AG04450 (cell line): ENCODE data around the gene GOPC. TPM values are rescaled to one million over a fixed set of nuclear protein-coding genes. Genes with fewer than 3 reads are reported as not detected.

Experiments
- CTCF ChIA-PET: fragments of 300-600, 350-600 bp; formaldehyde crosslinking; extraction: SDS; loops from one replicate; lab custom pipeline; 2022; ENCODE audit warnings: antibody characterized with exemption, inconsistent platforms; lab: Charles Lee
- POLR2A ChIA-PET: fragments of 350-600 bp; formaldehyde crosslinking; extraction: SDS; loops from one replicate; lab custom pipeline; 2021; ENCODE audit warnings: antibody characterized with exemption, inconsistent platforms; lab: Yijun Ruan, JAX
- DNase-seq: peaks from one replicate; pipeline ENCODE4 v3.0.0-alpha.2; 2011; ENCODE audit warnings: low read depth, low spot score
- H3K27ac ChIP-seq: one replicate; pipeline ENCODE4 v1.5.1; 2012; ENCODE audit warnings: low read depth, low read length, control low read depth
- H3K27me3 ChIP-seq: one replicate; pipeline ENCODE4 v1.6.0; 2012; ENCODE audit warnings: low read length; ENCODE audit not compliant: control insufficient read depth, insufficient read depth
- H3K4me3 ChIP-seq: 2 replicates; pipeline ENCODE4 v1.5.1; 2011; ENCODE audit warnings: mild to moderate bottlenecking, low read depth, low read length, control low read depth
- H3K9me3 ChIP-seq: 2 replicates; pipeline ENCODE4 v1.5.1; 2012; ENCODE audit warnings: low read length; ENCODE audit not compliant: control insufficient read depth, insufficient read depth
- polyA plus RNA-seq: library from polyadenylated mRNA; depleted of rRNA; stranded (reverse); fragments of >200 nt; gene quantifications from 2 replicates; pipeline ENCODE4 v1.2.3, GENCODE V29; 2011
- TF ChIP-seq, protein P1 (sequence below): IDR thresholded peaks from 2 replicates; pipeline ENCODE4 v1.5.1; 2011; ENCODE audit warnings: low read depth, low read length, control low read depth, inconsistent platforms

Gene GOPC
- polyA plus RNA-seq, 1 experiment: 37.8 TPM

DNA sequence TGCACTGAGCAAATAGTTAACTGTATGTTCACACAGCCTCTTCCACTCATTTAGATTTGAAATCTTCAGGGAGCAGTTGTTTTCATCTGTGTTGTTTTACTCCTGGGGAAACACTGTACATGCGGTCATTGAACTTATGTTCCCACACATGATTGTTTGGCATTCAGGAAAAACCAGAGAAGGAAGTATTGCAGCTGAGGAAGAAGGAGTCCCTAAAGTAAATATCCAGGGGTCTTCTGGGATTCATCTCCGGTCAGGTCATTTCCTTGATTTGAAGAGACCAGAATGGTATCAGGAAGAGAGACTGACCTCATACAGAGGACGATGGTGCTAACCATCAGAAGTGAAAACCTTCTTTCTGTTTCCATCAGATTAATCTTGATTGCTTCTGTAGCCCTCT, 67.3 kb downstream of the GOPC start:
- ChIA-PET POLR2A (no interaction called here), CTCF (no interaction called here)
- no peak for DNase-seq
- Histone ChIP-seq H3K9me3 (no peaks in the 10 kb centered on the region), H3K4me3 (no peak overlapping the region), H3K27me3 (no peaks in the 10 kb centered on the region), H3K27ac (no peak overlapping the region)
- TF ChIP-seq, protein P1, sequence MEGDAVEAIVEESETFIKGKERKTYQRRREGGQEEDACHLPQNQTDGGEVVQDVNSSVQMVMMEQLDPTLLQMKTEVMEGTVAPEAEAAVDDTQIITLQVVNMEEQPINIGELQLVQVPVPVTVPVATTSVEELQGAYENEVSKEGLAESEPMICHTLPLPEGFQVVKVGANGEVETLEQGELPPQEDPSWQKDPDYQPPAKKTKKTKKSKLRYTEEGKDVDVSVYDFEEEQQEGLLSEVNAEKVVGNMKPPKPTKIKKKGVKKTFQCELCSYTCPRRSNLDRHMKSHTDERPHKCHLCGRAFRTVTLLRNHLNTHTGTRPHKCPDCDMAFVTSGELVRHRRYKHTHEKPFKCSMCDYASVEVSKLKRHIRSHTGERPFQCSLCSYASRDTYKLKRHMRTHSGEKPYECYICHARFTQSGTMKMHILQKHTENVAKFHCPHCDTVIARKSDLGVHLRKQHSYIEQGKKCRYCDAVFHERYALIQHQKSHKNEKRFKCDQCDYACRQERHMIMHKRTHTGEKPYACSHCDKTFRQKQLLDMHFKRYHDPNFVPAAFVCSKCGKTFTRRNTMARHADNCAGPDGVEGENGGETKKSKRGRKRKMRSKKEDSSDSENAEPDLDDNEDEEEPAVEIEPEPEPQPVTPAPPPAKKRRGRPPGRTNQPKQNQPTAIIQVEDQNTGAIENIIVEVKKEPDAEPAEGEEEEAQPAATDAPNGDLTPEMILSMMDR: no peak

DNA sequence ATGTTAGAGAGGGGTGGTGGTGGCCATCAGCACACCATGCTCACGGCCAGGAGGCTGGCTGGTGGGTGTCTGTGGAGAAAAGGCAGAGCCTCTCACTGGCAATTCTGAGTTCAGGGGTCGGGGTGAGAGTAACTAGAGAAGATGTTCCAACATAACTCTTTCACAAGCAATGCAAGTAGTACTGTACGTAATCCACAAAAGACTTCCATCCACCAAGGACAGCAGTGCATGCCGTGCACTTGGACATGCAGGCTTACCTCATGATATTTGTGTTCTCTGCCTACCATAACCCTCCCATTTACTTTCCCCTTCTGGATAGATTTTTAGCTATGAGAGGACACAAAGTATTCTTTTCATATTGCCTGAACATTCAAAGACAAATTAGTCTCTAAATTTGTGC, 68.5 kb downstream of the GOPC start:
- no peak for DNase-seq
- TF ChIP-seq, protein P1: no peak
- Histone ChIP-seq H3K9me3 (no peaks in the 10 kb centered on the region), H3K27ac (no peak overlapping the region), H3K27me3 (no peaks in the 10 kb centered on the region), H3K4me3 (no peak overlapping the region)
- ChIA-PET POLR2A (no interaction called here), CTCF (interaction anchor here (1.0 kb wide), 1 partner anchor 22 kb away, joined by 3 read pairs; no protein-coding TSS in a partner anchor)

DNA sequence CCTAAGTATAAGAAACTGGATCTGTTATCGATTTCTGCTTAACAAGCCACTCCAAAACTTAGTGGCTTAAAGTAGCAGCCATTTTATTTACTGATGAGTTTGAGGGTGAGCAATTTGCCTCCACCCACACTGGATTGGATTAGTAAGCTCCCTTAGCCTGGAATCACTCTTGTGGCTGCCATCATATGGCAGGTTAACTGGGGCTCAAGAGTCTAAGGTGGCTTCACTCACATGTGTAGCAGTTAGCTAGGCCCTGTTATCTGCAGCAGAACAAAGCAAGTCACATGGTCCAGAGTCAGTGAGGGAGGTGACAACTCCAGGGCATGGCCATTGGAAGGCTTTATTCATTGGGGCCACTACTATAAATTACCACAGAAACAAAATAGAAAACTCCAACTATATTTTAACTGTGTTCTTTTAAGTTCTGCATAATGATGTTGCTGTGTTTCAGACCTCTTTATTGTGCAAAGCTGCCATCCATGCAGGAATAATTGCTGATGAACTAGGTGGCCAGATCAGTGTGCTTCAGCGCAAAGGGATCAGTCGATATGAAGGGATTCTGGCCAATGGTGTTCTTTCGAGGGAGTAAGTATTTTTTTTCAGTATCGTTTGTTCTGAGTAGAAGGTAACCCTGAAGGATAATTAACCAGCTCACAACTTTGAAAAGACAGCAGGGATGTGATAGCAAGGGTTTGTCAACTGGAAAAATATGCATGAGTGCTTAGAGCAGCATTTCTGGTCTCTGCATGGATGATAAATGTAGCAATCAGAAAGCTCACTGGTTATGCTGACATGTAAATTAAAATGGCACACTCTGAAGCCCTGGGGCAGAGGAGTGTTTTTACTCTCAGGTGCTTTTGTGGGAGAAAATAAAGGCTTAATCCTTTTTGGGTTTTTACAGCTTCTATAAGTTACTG, 70.2 kb downstream of the GOPC start:
- H3K27ac ChIP-seq: no peak overlapping the region
- CTCF ChIA-PET: interaction anchor here (0.9 to 1.0 kb wide), 3 partner anchors 23 to 82 kb away, joined by 3 to 4 read pairs (median 4); no protein-coding TSS in a partner anchor
- POLR2A ChIA-PET: interaction anchor here (0.5 kb wide), 1 partner anchor 8 kb away, joined by 3 read pairs; no protein-coding TSS in a partner anchor
- TF ChIP-seq, protein P1: no peak
- no peak overlapping the region for H3K4me3 ChIP-seq
- H3K27me3 ChIP-seq: no peaks in the 10 kb centered on the region
- no peak for DNase-seq
- no peaks in the 10 kb centered on the region for H3K9me3 ChIP-seq

- POLR2A ChIA-PET: interaction anchor here (0.5 kb wide), 1 partner anchor 8 kb away, joined by 3 read pairs; no protein-coding TSS in a partner anchor
- CTCF ChIA-PET: interaction anchor here (1.0 kb wide), 2 partner anchors 25 to 81 kb away, joined by 4 read pairs; no protein-coding TSS in a partner anchor
Observed at GRCh38 chr6:117531346-117531745, 71.0 kb downstream of the GOPC start.

More at GRCh38 chr6:117531346-117531745, 71.0 kb downstream of the GOPC start:
- Histone ChIP-seq H3K27ac (no peak overlapping the region), H3K4me3 (no peak overlapping the region), H3K9me3 (no peaks in the 10 kb centered on the region), H3K27me3 (no peaks in the 10 kb centered on the region)
- TF ChIP-seq, protein P1: no peak
- no peak for DNase-seq
